Osteocyte (in vitro differentiated cells): ENCODE results near the gene PBX3. TPM values are rescaled to one million over a fixed set of nuclear protein-coding genes. Genes with fewer than 3 reads are reported as not detected.

Source experiments
- DNase-seq: peaks from one replicate; pipeline ENCODE4 v3.0.0; 2021; ENCODE audit warnings: mixed read lengths; ENCODE audit not compliant: unreplicated experiment; ENCODE audit errors: extremely low spot score
- H3K27ac Mint-ChIP-seq: one replicate; pipeline ENCODE4 v1.8.0; 2021; ENCODE audit warnings: mild to moderate bottlenecking, mixed read lengths; ENCODE audit not compliant: unreplicated experiment
- H3K27me3 Mint-ChIP-seq: one replicate; pipeline ENCODE4 v1.8.0; 2021; ENCODE audit warnings: mixed read lengths; ENCODE audit not compliant: unreplicated experiment
- H3K36me3 Mint-ChIP-seq: one replicate; pipeline ENCODE4 v1.8.0; 2021; ENCODE audit warnings: mixed read lengths; ENCODE audit not compliant: unreplicated experiment
- H3K4me1 Mint-ChIP-seq: one replicate; pipeline ENCODE4 v1.8.0; 2021; ENCODE audit warnings: mixed read lengths; ENCODE audit not compliant: unreplicated experiment
- H3K4me3 Mint-ChIP-seq: one replicate; pipeline ENCODE4 v1.8.0; 2021; ENCODE audit warnings: mild to moderate bottlenecking, moderate library complexity, mixed read lengths; ENCODE audit not compliant: unreplicated experiment
- H3K9me3 Mint-ChIP-seq: one replicate; pipeline ENCODE4 v1.8.0; 2021; ENCODE audit warnings: mixed read lengths; ENCODE audit not compliant: unreplicated experiment
- total RNA-seq: library from RNA; stranded (reverse); gene quantifications from 2 replicates; pipeline ENCODE4 v1.2.1, GENCODE V29; 2021
- TF ChIP-seq, protein P1 (sequence below): fragments of 200-600 bp; sonication (generic); IDR thresholded peaks from 2 replicates; pipeline ENCODE4 v1.5.0; 2021; ENCODE audit warnings: antibody characterized with exemption, mild to moderate bottlenecking, moderate library complexity

Gene PBX3
- total RNA-seq, 1 donor from 2014 or later: 16.0 TPM

DNA sequence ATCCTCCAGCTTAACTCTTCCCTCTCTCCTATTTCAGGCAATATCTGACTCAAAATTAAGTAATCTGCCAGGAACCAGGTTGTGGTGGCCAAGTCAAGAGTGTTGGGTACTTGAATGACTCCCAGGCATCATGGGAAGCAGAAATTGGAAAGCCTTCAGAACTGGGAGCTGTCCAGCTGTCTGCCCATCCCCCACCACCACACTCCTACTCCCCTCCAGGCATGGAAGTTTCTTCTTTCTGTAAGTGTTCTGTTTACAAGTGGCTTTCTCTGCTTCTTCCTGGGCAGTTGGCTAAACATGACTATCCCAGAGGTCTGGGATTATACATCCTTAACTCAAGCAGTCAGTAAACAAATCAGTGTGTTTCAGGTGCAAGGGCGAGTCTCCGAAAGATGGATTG is 14.6 kb upstream of the PBX3 start:
- no peak overlapping the region for H3K4me3 Mint-ChIP-seq
- no peak for DNase-seq
- no peak overlapping the region for H3K27ac Mint-ChIP-seq
- no peaks in the 10 kb centered on the region for H3K9me3 Mint-ChIP-seq
- no peaks in the 10 kb centered on the region for H3K36me3 Mint-ChIP-seq
- H3K4me1 Mint-ChIP-seq: no peaks in the 10 kb centered on the region
- peaks cover 28% of the 10 kb centered on the region for H3K27me3 Mint-ChIP-seq
- TF ChIP-seq, protein P1, sequence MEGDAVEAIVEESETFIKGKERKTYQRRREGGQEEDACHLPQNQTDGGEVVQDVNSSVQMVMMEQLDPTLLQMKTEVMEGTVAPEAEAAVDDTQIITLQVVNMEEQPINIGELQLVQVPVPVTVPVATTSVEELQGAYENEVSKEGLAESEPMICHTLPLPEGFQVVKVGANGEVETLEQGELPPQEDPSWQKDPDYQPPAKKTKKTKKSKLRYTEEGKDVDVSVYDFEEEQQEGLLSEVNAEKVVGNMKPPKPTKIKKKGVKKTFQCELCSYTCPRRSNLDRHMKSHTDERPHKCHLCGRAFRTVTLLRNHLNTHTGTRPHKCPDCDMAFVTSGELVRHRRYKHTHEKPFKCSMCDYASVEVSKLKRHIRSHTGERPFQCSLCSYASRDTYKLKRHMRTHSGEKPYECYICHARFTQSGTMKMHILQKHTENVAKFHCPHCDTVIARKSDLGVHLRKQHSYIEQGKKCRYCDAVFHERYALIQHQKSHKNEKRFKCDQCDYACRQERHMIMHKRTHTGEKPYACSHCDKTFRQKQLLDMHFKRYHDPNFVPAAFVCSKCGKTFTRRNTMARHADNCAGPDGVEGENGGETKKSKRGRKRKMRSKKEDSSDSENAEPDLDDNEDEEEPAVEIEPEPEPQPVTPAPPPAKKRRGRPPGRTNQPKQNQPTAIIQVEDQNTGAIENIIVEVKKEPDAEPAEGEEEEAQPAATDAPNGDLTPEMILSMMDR: no peak

DNA sequence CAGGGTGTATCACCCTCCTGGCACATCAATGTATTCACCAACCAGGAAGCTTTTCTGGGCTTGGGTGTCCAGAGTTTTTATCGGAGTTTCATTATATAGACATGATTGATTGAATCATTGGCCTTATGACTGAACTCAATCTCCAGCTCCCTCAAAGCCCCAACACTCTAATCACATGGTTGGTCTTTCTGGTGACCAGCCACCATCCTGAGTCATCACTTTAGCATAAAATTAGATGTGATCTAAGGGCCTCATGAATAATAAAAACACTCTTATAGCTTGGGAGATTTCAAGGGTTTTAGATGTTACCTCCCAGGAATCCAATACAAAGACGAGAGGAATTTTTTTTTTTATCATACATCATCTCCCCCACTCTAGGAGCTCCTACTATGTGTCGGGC is 7.7 kb upstream of the PBX3 start:
- no peak for DNase-seq
- Mint-ChIP-seq H3K4me1 (no peaks in the 10 kb centered on the region), H3K36me3 (no peaks in the 10 kb centered on the region), H3K27me3 (peaks cover 6% of the 10 kb centered on the region), H3K4me3 (no peak overlapping the region), H3K27ac (no peak overlapping the region), H3K9me3 (no peaks in the 10 kb centered on the region)
- TF ChIP-seq, protein P1: no peak

DNA sequence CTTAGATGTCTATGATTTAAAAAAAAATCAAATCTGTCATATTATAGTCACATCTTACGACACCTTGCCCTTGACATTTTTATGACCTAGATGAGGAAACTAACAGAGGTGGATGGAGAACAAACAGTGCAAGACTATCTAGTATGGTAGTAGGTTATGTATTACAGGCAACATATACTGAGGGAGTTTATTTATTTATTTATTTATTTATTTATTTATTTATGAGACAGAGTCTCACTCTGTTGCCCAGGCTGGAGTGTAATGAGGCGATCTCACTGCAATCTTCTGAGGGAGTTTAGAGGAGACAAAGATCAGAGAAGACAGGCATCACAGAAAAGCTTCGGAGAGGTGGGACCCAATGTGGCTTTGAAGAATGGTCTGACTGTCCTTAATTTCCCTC is 4.5 kb upstream of the PBX3 start:
- no peaks in the 10 kb centered on the region for H3K36me3 Mint-ChIP-seq

DNA sequence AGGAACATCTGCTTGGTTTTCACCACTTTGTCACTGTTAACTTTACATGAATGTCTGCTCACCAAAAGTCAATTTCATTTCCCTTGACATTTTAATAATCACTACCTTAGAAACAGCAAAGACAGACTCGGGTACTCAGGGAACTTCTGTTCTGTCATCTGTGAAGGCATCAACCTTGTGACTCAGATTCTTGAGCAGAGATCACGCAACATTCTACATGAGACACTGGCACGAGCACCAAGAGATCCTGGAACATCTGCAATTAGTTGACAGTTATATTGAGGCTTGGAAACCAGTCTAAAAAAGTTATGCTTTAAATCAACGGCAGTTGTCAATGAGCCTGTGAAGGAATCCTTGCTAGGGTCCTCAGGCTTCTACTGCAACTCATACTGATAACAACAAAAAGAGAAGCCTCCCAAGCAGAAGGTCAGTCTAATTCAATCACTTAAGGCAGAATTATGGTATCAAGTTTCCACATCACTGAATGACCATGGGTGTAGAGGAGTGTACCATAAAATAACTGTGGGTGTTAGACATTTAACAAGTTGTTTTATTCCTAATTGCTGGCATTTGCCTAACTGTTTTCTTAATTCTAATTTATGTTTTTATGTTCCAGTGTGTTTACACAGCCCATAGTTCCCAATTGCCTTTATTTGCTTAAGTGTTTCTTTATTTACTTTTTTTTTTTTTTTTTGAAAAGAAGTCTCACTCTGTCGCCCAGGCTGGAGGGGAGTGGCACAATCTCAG is 3.3 kb upstream of the PBX3 start:
- no peak for DNase-seq
- Mint-ChIP-seq H3K4me1 (peaks cover 8% of the 10 kb centered on the region), H3K36me3 (no peaks in the 10 kb centered on the region), H3K27me3 (no peaks in the 10 kb centered on the region), H3K27ac (no peak overlapping the region), H3K4me3 (no peak overlapping the region), H3K9me3 (no peaks in the 10 kb centered on the region)
- TF ChIP-seq, protein P1: no peak

More for the DNA sequence above, 4.5 kb upstream of the PBX3 start:
- H3K4me1 Mint-ChIP-seq: peaks cover 6% of the 10 kb centered on the region
- no peak overlapping the region for H3K27ac Mint-ChIP-seq
- H3K27me3 Mint-ChIP-seq: peaks cover 2% of the 10 kb centered on the region
- H3K4me3 Mint-ChIP-seq: no peak overlapping the region
- no peaks in the 10 kb centered on the region for H3K9me3 Mint-ChIP-seq
- DNase-seq: no peak
- TF ChIP-seq, protein P1: no peak

DNA sequence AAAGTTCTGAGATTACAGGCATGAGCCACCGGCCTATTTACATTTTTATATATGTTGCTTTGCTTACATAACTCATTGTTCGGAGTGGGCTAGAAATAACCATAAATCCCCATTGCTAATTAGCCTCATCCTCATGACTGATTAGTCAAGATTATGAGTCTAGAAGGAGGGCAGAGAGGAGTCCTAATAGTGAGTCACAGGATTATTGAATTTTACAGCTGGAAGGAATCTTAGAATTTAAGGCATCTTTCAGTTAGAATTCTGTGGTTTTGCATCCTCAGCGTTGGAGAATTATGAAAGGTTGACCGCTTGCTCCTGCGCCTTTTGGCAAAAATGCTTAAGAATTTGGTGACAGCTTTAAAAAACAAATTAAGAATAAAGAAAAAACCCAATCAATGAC is 2.6 kb upstream of the PBX3 start:
- Mint-ChIP-seq H3K36me3 (no peaks in the 10 kb centered on the region), H3K4me3 (no peak overlapping the region), H3K27ac (no peak overlapping the region), H3K4me1 (peaks cover 15% of the 10 kb centered on the region), H3K9me3 (no peaks in the 10 kb centered on the region), H3K27me3 (no peaks in the 10 kb centered on the region)
- no peak for DNase-seq
- TF ChIP-seq, protein P1: no peak
